Neural cell (in vitro differentiated cells): ENCODE results near the gene PINLYP. TPM values are rescaled to one million over a fixed set of nuclear protein-coding genes. Genes with fewer than 3 reads are reported as not detected.
A peak's percentile ranks its signal among the peaks of the same experiment; 100 is the strongest.

Experiments used
- H2AFZ ChIP-seq: fragments of 200-600, 300-800 bp; sonication (generic), shearing (Covaris generic); 2 replicates; pipeline ENCODE4 v1.6.0; 2014; ENCODE audit warnings: low read depth, mild to moderate bottlenecking, antibody characterized with exemption, low read length, moderate library complexity
- H3F3A ChIP-seq: fragments of 200-600 bp; shearing (Covaris generic); 2 replicates; pipeline ENCODE4 v1.6.1; 2016; ENCODE audit warnings: mild to moderate bottlenecking, moderate library complexity, mixed read lengths, antibody characterized with exemption, low read length; ENCODE audit not compliant: insufficient read depth, poor library complexity, severe bottlenecking
- H3K27ac ChIP-seq: fragments of 200-600, 300-800 bp; sonication (generic), shearing (Covaris generic); 2 replicates; pipeline ENCODE4 v1.5.1; 2014; ENCODE audit warnings: mild to moderate bottlenecking, low read length, moderate library complexity
- H3K27me3 ChIP-seq: fragments of 300-800, 200-600 bp; sonication (generic), shearing (Covaris generic); 2 replicates; pipeline ENCODE4 v1.6.0; 2014; ENCODE audit warnings: mild to moderate bottlenecking, low read depth, low read length, moderate library complexity; ENCODE audit not compliant: insufficient read depth
- H3K36me3 ChIP-seq: fragments of 300-800, 200-600 bp; sonication (generic), shearing (Covaris generic); 2 replicates; pipeline ENCODE4 v1.5.1; 2014; ENCODE audit warnings: mild to moderate bottlenecking, antibody characterized with exemption, low read length, moderate library complexity; ENCODE audit not compliant: insufficient read depth
- H3K4me2 ChIP-seq: fragments of 300-800, 200-600 bp; sonication (generic), shearing (Covaris generic); 2 replicates; pipeline ENCODE4 v1.6.0; 2014; ENCODE audit warnings: mild to moderate bottlenecking, low read length
- H3K4me3 ChIP-seq: fragments of 300-800, 200-600 bp; sonication (generic), shearing (Covaris generic); 2 replicates; pipeline ENCODE4 v1.5.1; 2014; ENCODE audit warnings: mild to moderate bottlenecking, low read length, moderate library complexity
- H3K79me2 ChIP-seq: fragments of 200-600 bp; shearing (Covaris generic); replicated peaks from 2 replicates; pipeline ENCODE4 v1.6.0; 2014; ENCODE audit warnings: mild to moderate bottlenecking, low read length, moderate library complexity; ENCODE audit not compliant: insufficient read depth
- H3K9ac ChIP-seq: fragments of 300-800, 200-600 bp; sonication (generic), shearing (Covaris generic); 2 replicates; pipeline ENCODE4 v1.6.1; 2016; ENCODE audit warnings: mild to moderate bottlenecking, low read length, mixed read lengths
- H3K9me2 ChIP-seq: fragments of 200-600 bp; shearing (Covaris generic); 2 replicates; pipeline ENCODE4 v1.6.1; 2016; ENCODE audit warnings: mild to moderate bottlenecking, low read length, mixed read lengths; ENCODE audit not compliant: insufficient read depth
- H3K9me3 ChIP-seq: fragments of 200-600, 300-800 bp; sonication (generic), shearing (Covaris generic); 2 replicates; pipeline ENCODE4 v1.6.1; 2016; ENCODE audit warnings: mild to moderate bottlenecking, mixed run types, low read length, moderate library complexity, mixed read lengths
- H4K20me1 ChIP-seq: fragments of 200-600 bp; shearing (Covaris generic); 2 replicates; pipeline ENCODE4 v1.6.1; 2016; ENCODE audit warnings: mild to moderate bottlenecking, mixed run types; ENCODE audit not compliant: insufficient read depth
- EP300 ChIP-seq: fragments of 450-650 bp; conservative IDR thresholded peaks from 2 replicates; pipeline ENCODE4 v1.6.1; 2014; ENCODE audit warnings: antibody characterized with exemption, mild to moderate bottlenecking, moderate library complexity; ENCODE audit not compliant: poor library complexity, severe bottlenecking
- EZH2 ChIP-seq: fragments of 200-600, 300-800 bp; shearing (Covaris generic), sonication (generic); IDR thresholded peaks from 2 replicates; pipeline ENCODE4 v1.6.1; 2014; ENCODE audit warnings: antibody characterized with exemption, low read length, borderline replicate concordance, mild to moderate bottlenecking; ENCODE audit not compliant: insufficient read depth, poor library complexity, severe bottlenecking
- MXI1 ChIP-seq: fragments of 450-650 bp; conservative IDR thresholded peaks from 2 replicates; pipeline ENCODE4 v1.6.1; 2014; ENCODE audit warnings: antibody characterized with exemption, mild to moderate bottlenecking; ENCODE audit not compliant: poor library complexity, severe bottlenecking
- POLR2AphosphoS5 ChIP-seq: IDR thresholded peaks from 2 replicates; pipeline ENCODE4 v1.6.1; 2012
- RAD21 ChIP-seq: fragments of 450-650 bp; conservative IDR thresholded peaks from 2 replicates; pipeline ENCODE4 v1.6.1; 2014; ENCODE audit warnings: antibody characterized with exemption, mild to moderate bottlenecking, moderate library complexity
- SMC3 ChIP-seq: fragments of 450-650 bp; conservative IDR thresholded peaks from 2 replicates; pipeline ENCODE4 v1.6.1; 2014; ENCODE audit warnings: antibody characterized with exemption, mild to moderate bottlenecking, moderate library complexity; ENCODE audit not compliant: poor library complexity
- TAF1 ChIP-seq: IDR thresholded peaks from 2 replicates; pipeline ENCODE4 v1.6.1; 2012; ENCODE audit warnings: low read depth
- polyA minus RNA-seq: library from RNA; depleted of rRNA, polyadenylated mRNA; stranded (reverse); fragments of >200 nt; gene quantifications from 2 replicates; pipeline ENCODE4 v1.2.3, GENCODE V29; 2014
- polyA plus RNA-seq: library from polyadenylated mRNA; depleted of rRNA; stranded (reverse); fragments of >200 nt; gene quantifications from 2 replicates; pipeline ENCODE4 v1.2.3, GENCODE V29; 2014
- TF ChIP-seq, protein P1 (sequence below): IDR thresholded peaks from 2 replicates; pipeline ENCODE4 v1.6.1; 2012; ENCODE audit warnings: borderline replicate concordance
- TF ChIP-seq, protein P2 (sequence below): fragments of 450-650 bp; IDR thresholded peaks from 2 replicates; pipeline ENCODE4 v1.5.1; 2014; ENCODE audit warnings: antibody characterized with exemption, mild to moderate bottlenecking, moderate library complexity; ENCODE audit not compliant: poor library complexity, severe bottlenecking

The PINLYP gene
- polyA plus RNA-seq (1.9 and 3.2 TPM in 2 replicates), polyA minus RNA-seq (0.81 TPM in 1 of 2 replicates, not detected in the other)

DNA sequence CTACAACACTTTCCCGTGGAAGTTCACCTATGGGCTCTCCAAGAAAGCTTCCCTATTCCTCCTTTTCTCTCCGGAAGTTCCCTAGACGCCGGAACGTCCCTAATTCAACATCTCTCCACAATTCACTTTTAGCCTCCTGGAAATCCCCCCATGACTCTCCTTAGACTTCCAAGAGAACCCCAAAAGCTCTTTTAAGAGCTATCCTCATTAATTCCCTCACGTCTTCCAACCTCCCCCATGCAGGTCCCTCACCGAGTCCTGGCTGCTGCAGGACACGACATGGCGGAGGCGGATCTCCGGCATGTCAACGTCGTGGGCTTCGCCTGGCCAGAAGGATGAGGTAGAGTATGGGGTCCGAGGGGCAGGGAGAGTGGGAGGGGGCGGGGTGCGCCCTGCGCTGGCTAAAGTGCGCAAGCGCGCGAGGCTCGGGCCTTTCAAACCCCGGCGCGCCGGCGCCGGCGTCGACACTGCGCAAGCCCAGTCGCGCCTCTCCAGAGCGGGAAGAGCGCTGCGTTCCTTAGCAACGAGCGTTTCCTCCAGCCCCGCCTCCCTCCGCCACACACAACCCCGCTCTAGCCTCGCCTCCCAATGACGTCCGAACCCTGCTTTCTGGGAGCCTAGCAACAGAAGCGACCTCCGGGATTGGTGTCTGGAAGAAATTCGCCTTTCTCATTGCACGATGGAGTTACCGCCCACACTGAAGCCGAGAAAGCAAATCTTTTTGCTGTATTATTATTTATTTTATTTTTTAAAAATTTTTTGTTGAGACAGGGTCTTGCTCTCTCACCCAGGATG lies at the start of gene PINLYP, which contains the start of gene XRCC1:
Gene PINLYP (plus strand): TSS at position 646 of the 795 bp plus-strand sequence. CDS start 1,391 bp downstream, outside the sequence.
Gene XRCC1 (minus strand): TSS at position 372 of the 795 bp plus-strand sequence. CDS start 69 bp downstream, at position 303.
- peaks cover 15% of the 10 kb centered on the region for H3K79me2 ChIP-seq
- TF ChIP-seq MXI1 = peak; percentile 84
- TF ChIP-seq RAD21 = peak; percentile 26
- TF ChIP-seq EP300 = peak; percentile 59
- peak; percentile 90 for TF ChIP-seq POLR2AphosphoS5
- TF ChIP-seq, protein P1, sequence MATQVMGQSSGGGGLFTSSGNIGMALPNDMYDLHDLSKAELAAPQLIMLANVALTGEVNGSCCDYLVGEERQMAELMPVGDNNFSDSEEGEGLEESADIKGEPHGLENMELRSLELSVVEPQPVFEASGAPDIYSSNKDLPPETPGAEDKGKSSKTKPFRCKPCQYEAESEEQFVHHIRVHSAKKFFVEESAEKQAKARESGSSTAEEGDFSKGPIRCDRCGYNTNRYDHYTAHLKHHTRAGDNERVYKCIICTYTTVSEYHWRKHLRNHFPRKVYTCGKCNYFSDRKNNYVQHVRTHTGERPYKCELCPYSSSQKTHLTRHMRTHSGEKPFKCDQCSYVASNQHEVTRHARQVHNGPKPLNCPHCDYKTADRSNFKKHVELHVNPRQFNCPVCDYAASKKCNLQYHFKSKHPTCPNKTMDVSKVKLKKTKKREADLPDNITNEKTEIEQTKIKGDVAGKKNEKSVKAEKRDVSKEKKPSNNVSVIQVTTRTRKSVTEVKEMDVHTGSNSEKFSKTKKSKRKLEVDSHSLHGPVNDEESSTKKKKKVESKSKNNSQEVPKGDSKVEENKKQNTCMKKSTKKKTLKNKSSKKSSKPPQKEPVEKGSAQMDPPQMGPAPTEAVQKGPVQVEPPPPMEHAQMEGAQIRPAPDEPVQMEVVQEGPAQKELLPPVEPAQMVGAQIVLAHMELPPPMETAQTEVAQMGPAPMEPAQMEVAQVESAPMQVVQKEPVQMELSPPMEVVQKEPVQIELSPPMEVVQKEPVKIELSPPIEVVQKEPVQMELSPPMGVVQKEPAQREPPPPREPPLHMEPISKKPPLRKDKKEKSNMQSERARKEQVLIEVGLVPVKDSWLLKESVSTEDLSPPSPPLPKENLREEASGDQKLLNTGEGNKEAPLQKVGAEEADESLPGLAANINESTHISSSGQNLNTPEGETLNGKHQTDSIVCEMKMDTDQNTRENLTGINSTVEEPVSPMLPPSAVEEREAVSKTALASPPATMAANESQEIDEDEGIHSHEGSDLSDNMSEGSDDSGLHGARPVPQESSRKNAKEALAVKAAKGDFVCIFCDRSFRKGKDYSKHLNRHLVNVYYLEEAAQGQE = peak; percentile 73
- TF ChIP-seq, protein P2, sequence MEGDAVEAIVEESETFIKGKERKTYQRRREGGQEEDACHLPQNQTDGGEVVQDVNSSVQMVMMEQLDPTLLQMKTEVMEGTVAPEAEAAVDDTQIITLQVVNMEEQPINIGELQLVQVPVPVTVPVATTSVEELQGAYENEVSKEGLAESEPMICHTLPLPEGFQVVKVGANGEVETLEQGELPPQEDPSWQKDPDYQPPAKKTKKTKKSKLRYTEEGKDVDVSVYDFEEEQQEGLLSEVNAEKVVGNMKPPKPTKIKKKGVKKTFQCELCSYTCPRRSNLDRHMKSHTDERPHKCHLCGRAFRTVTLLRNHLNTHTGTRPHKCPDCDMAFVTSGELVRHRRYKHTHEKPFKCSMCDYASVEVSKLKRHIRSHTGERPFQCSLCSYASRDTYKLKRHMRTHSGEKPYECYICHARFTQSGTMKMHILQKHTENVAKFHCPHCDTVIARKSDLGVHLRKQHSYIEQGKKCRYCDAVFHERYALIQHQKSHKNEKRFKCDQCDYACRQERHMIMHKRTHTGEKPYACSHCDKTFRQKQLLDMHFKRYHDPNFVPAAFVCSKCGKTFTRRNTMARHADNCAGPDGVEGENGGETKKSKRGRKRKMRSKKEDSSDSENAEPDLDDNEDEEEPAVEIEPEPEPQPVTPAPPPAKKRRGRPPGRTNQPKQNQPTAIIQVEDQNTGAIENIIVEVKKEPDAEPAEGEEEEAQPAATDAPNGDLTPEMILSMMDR = no peak
- TF ChIP-seq TAF1 = peak; percentile 61
- no peak for TF ChIP-seq EZH2
- peak; percentile 44 for TF ChIP-seq SMC3
- no peaks in the 10 kb centered on the region for H3K9me3 ChIP-seq
- peak within 1 kb of the TSS; percentile 96 for H3K9ac ChIP-seq
- H3K9me2 ChIP-seq = no peaks in the 10 kb centered on the region
- no peaks in the 10 kb centered on the region for H3K27me3 ChIP-seq
- H3K27ac ChIP-seq = peak within 1 kb of the TSS; percentile 94
- H2AFZ ChIP-seq = peak within 1 kb of the TSS; percentile 96
- peak within 1 kb of the TSS; percentile 82 for H3K4me2 ChIP-seq
- H3K36me3 ChIP-seq = no peaks in the 10 kb centered on the region
- H4K20me1 ChIP-seq = no peaks in the 10 kb centered on the region
- H3F3A ChIP-seq = no peaks in the 10 kb centered on the region
- peak within 1 kb of the TSS; percentile 99 for H3K4me3 ChIP-seq

DNA sequence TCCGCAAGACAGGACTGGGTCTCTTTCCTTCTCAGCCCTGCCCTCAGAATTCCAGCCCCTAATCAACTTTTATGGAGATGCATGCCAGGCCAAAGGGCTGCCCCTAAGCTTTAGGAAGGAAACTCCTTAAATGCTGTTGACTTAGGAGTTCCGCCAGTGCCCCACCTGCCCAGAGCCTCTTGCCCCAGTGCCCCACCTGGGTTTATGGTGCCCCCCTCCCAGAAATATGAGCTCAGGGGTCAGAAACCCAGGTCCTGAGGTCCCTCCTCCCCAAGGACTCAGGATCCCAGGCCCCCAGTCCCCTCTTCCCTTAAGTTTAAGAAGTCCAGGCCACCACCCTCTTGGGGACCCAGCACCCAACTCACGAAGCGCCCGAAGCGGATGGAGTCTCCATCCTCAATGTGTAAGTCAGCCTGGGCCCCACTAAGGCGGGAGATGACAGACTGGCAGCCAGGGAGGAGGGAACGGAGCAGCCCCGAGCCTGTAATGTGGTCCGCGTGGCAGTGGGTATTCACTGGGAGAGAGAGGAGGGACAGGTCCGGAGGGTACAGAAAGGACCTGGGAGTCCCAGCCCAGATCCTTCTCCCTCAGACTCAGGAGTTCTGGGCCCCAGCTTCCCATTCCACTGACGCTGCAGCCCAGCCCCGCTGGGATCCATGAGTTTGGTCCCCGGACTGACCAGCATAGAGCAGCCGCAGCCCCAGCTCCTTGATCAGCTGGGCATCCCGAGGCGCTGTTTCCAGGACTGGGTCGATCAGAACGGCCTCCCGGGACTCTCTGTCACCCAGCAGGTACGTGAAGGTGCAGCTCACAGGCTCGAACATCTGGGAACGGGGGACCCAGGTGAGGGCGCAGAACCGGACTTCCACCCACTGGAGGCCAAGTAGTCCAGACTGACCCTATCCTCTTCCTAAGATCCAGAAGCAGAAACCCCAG lies 49.5 kb upstream of the PINLYP start:
- H3K9me3 ChIP-seq = no peaks in the 10 kb centered on the region
- no peaks in the 10 kb centered on the region for H3K9me2 ChIP-seq
- TF ChIP-seq EP300 (no peak), RAD21 (no peak), SMC3 (no peak), MXI1 (no peak), EZH2 (no peak)
- H3K4me3 ChIP-seq = peak overlapping the region; percentile 85
- H2AFZ ChIP-seq = no peak overlapping the region
- no peaks in the 10 kb centered on the region for H3K79me2 ChIP-seq
- H3K36me3 ChIP-seq = no peaks in the 10 kb centered on the region
- H3K27me3 ChIP-seq = no peaks in the 10 kb centered on the region
- H3K9ac ChIP-seq = peak overlapping the region; percentile 65
- no peak overlapping the region for H3K27ac ChIP-seq
- peak overlapping the region; percentile 72 for H3K4me2 ChIP-seq
- H3F3A ChIP-seq = no peaks in the 10 kb centered on the region
- no peaks in the 10 kb centered on the region for H4K20me1 ChIP-seq
